NCI-H146 (cell line): ENCODE measurements around the gene RIOK3.

ENCODE experiments used
- DNase-seq: peaks from one replicate; lab custom pipeline; 2025; lab: John Stamatoyannopoulos, UW

The RIOK3 gene

GRCh38 chr18:23528580-23529472 lies 75.7 kb downstream of the RIOK3 start:
- DNase-seq: no peak

- DNase-seq: no peak
Observed at GRCh38 chr18:23529604-23530003, 76.5 kb downstream of the RIOK3 start.

GRCh38 chr18:23530195-23530594 lies 77.1 kb downstream of the RIOK3 start:
- no peak for DNase-seq

- no peak for DNase-seq
Observed at GRCh38 chr18:23531912-23532311, 78.8 kb downstream of the RIOK3 start.
